PC-3 (cell line): Measurements from ENCODE around the gene PAK4. TPM values are rescaled to one million over a fixed set of nuclear protein-coding genes. Genes with fewer than 3 reads are reported as not detected.

Source experiments
- ATAC-seq: fragments of 200-7000 bp; cut with Tn5 transposase; 2 replicates; pipeline ENCODE4 v1.9.1; 2020; ENCODE audit warnings: mild to moderate bottlenecking, moderate library complexity
- BruUV-seq: library from RNA; stranded (reverse); fragments of 400-500 nt; replicated peaks from 2 replicates; lab custom pipeline; 2021; lab: Mats Ljungman, UMichigan
- CTCF ChIA-PET: fragments of 300-600 bp; sonication (Branson Sonifier 250); formaldehyde crosslinking; loops from one replicate; lab custom pipeline; 2022; ENCODE audit warnings: antibody characterized with exemption; lab: Charles Lee
- POLR2A ChIA-PET: fragments of 300-600 bp; sonication (Branson Sonifier 250); formaldehyde crosslinking; loops from one replicate; lab custom pipeline; 2022; ENCODE audit warnings: antibody characterized with exemption; ENCODE audit not compliant: unreplicated experiment; lab: Charles Lee
- DNase-seq: peaks from one replicate; pipeline ENCODE4 v3.0.0-alpha.2; 2015
- H2AFZ ChIP-seq: fragments of 300-600 bp; sonication (generic); 2 replicates; pipeline ENCODE4 v1.6.0; 2016; ENCODE audit warnings: antibody characterized with exemption, low read length
- H3F3A ChIP-seq: fragments of 300-600 bp; sonication (generic); one replicate; pipeline ENCODE4 v1.6.0; 2017; ENCODE audit warnings: antibody characterized with exemption, low read length, control low read depth, mild to moderate bottlenecking; ENCODE audit not compliant: unreplicated experiment
- H3K27ac ChIP-seq: fragments of 300-600 bp; sonication (generic); 2 replicates; pipeline ENCODE4 v1.5.1; 2016; ENCODE audit warnings: mild to moderate bottlenecking, low read length
- H3K27me3 ChIP-seq: fragments of 300-600 bp; sonication (generic); 2 replicates; pipeline ENCODE4 v1.6.1; 2016; ENCODE audit warnings: low read length, mixed read lengths
- H3K36me3 ChIP-seq: fragments of 300-600 bp; sonication (generic); 2 replicates; pipeline ENCODE4 v1.6.1; 2016; ENCODE audit warnings: low read depth, mixed run types, low read length, mixed read lengths
- H3K4me1 ChIP-seq: fragments of 300-600 bp; sonication (generic); 2 replicates; pipeline ENCODE4 v1.5.1; 2016; ENCODE audit warnings: low read length; ENCODE audit not compliant: insufficient read depth
- H3K4me2 ChIP-seq: fragments of 300-600 bp; sonication (generic); 2 replicates; pipeline ENCODE4 v1.6.0; 2016; ENCODE audit warnings: low read length
- H3K4me3 ChIP-seq: fragments of 300-600 bp; sonication (generic); 2 replicates; pipeline ENCODE4 v1.5.1; 2016; ENCODE audit warnings: mild to moderate bottlenecking, low read length, mixed read lengths
- H3K79me2 ChIP-seq: fragments of 300-600 bp; sonication (generic); 2 replicates; pipeline ENCODE4 v1.6.1; 2017; ENCODE audit warnings: low read length, mixed read lengths
- H3K9ac ChIP-seq: fragments of 300-600 bp; sonication (generic); 2 replicates; pipeline ENCODE4 v1.6.0; 2016; ENCODE audit warnings: mild to moderate bottlenecking, low read length
- H3K9me2 ChIP-seq: fragments of 300-600 bp; sonication (generic); replicated peaks from 2 replicates; pipeline ENCODE4 v1.6.1; 2016; ENCODE audit warnings: mixed run types, low read length, mixed read lengths
- H3K9me3 ChIP-seq: fragments of 300-600 bp; sonication (generic); 2 replicates; pipeline ENCODE4 v1.6.1; 2016; ENCODE audit warnings: low read length, mixed read lengths
- H4K20me1 ChIP-seq: fragments of 300-600 bp; sonication (generic); 2 replicates; pipeline ENCODE4 v1.6.1; 2016; ENCODE audit warnings: low read length, mixed read lengths
- EZH2 ChIP-seq: fragments of 300-600 bp; sonication (generic); IDR thresholded peaks from one replicate; pipeline ENCODE4 v1.6.1; 2017; ENCODE audit warnings: antibody characterized with exemption, mild to moderate bottlenecking, low read length; ENCODE audit not compliant: unreplicated experiment
- EZH2phosphoT487 ChIP-seq: fragments of 300-600 bp; sonication (generic); IDR thresholded peaks from 2 replicates; pipeline ENCODE4 v1.6.1; 2018; ENCODE audit warnings: mild to moderate bottlenecking, antibody characterized with exemption, low read length, borderline replicate concordance
- intact Hi-C: fragments of 100-400 bp; cut with micrococcal nuclease; formaldehyde crosslinking; loops from 2 replicates; pipeline ENCODE4 v1.9.0; 2023
- total RNA-seq: library from RNA; depleted of rRNA; stranded (reverse); fragments of >200 nt; gene quantifications from 2 replicates; pipeline ENCODE4 v1.2.3, GENCODE V29; 2014
- TF ChIP-seq, protein P1 (sequence below): fragments of 300-600 bp; sonication (generic); conservative IDR thresholded peaks from 2 replicates; pipeline ENCODE4 v1.5.1; 2017; ENCODE audit warnings: antibody characterized with exemption, low read depth, mild to moderate bottlenecking, low read length

PAK4 gene
- total RNA-seq, 1 experiment from 2014 or later: 13.5 TPM

DNA sequence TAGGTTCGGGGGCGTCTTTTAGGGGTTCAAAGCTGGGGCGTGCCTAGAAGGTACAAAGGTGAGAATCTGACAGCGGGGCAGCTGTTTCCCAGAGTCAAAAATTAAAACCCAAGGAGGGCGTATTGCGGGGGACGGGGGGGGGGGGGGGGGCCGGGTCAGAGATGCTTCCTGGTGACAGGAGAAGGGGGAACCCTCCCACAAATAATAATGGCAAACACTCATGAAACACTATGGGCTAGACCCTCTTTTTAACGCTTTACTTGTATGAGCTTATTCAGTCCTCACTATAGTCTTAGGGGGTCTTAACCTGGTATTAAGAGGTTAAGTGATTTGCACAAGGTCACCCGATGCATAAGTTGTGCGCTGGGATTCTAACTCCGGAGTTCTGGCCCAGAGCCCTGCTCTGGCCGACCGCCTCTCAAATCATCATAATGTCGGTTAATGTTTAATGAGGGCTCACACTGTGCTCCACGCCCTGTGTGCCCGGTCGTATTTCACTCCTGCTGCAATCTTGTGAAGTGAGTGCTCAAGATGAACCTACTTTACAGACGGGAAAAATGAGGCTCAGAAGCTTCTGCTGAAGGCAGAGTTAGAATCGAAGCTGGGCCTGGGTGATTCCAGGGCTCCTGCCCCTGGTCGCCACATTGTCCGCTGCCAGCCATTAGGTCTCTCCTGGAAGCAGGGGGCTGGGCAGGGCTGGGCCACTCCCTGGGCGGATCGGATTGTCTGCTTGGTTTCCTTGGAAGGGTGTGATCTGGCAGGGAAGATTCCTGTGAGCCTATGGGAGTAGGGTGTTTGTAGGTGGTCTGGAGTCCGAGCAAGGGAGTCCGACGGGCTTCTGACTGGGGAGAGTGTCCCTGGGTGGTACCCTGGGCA is 964 bp downstream of the PAK4 start:
- DNase-seq: peak; percentile 54
- intact Hi-C loops: no loop called here
- H2AFZ ChIP-seq: 0 out of 2 replicates have a peak overlapping the region, but pooled peaks have one; percentile 19
- H3F3A ChIP-seq: no peaks in the 10 kb centered on the region
- H3K36me3 ChIP-seq: no peaks in the 10 kb centered on the region
- H3K4me3 ChIP-seq: peak overlapping the region; percentile 96
- peaks cover 58% of the 10 kb centered on the region for H3K79me2 ChIP-seq
- peak overlapping the region; percentile 90 for H3K4me2 ChIP-seq
- no peaks in the 10 kb centered on the region for H3K9me3 ChIP-seq
- H3K9ac ChIP-seq: peak overlapping the region; percentile 91
- ChIA-PET POLR2A (no interaction called here), CTCF (no interaction called here)
- ATAC-seq: peak; percentile 56
- BruUV-seq: TSS peak; percentile 43
- H3K9me2 ChIP-seq: no peaks in the 10 kb centered on the region
- H3K27ac ChIP-seq: peak overlapping the region; percentile 68
- H3K4me1 ChIP-seq: peaks cover 7% of the 10 kb centered on the region; the same call in 1 of the 2 replicates
- no peaks in the 10 kb centered on the region for H3K27me3 ChIP-seq
- TF ChIP-seq EZH2phosphoT487 (no peak), EZH2 (no peak)
- TF ChIP-seq, protein P1, sequence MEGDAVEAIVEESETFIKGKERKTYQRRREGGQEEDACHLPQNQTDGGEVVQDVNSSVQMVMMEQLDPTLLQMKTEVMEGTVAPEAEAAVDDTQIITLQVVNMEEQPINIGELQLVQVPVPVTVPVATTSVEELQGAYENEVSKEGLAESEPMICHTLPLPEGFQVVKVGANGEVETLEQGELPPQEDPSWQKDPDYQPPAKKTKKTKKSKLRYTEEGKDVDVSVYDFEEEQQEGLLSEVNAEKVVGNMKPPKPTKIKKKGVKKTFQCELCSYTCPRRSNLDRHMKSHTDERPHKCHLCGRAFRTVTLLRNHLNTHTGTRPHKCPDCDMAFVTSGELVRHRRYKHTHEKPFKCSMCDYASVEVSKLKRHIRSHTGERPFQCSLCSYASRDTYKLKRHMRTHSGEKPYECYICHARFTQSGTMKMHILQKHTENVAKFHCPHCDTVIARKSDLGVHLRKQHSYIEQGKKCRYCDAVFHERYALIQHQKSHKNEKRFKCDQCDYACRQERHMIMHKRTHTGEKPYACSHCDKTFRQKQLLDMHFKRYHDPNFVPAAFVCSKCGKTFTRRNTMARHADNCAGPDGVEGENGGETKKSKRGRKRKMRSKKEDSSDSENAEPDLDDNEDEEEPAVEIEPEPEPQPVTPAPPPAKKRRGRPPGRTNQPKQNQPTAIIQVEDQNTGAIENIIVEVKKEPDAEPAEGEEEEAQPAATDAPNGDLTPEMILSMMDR: no peak
- peaks cover 20% of the 10 kb centered on the region for H4K20me1 ChIP-seq

DNA sequence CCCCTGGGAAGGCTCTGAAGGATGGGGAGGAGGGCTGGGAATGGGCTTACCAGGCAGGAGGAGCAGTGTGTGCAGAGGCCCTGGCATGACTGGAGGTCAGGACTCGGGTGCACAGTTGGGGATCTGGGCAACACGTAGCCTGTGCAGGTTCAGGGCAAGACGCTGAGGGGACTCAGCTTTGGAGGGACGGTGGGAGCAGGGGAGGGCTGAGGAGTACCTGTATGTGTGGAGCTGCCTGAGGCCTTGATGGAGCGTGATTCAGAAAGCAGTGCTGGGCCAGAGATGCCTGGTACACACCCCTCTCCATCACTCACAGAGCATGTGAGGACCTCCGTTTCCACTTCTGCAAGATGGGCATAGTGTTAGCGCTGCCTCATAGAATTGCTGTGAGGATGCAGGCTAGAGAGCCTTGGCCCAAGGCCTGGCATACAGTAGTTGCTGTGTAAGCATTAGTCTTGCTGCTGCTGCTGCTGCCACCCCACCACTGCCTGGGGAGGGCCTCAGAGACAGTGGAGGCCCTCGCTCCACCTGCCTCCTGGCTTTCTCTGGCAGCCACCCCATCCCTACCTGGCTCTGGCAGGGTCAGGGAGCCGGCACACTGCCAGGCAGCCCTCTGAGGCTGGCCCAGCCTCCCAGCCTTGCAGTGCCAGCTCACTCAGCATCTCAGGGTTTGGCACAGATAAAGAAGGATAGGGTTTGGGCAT is 2.4 kb downstream of the PAK4 start:
- TF ChIP-seq EZH2phosphoT487 (no peak), EZH2 (no peak)
- TF ChIP-seq, protein P1: no peak
- H3K4me3 ChIP-seq: peak overlapping the region; percentile 96; the same call in 1 of the 2 replicates
- peak overlapping the region; percentile 90 for H3K4me2 ChIP-seq
- H2AFZ ChIP-seq: no peak overlapping the region
- H3K4me1 ChIP-seq: peaks cover 7% of the 10 kb centered on the region; the same call in 1 of the 2 replicates
- H3K9ac ChIP-seq: no peak overlapping the region
- no peaks in the 10 kb centered on the region for H3K27me3 ChIP-seq
- intact Hi-C loops: no loop called here
- ChIA-PET CTCF (no interaction called here), POLR2A (no interaction called here)
- H3F3A ChIP-seq: no peaks in the 10 kb centered on the region
- peaks cover 30% of the 10 kb centered on the region for H4K20me1 ChIP-seq
- peaks cover 72% of the 10 kb centered on the region for H3K79me2 ChIP-seq
- DNase-seq (no peak), ATAC-seq (no peak)
- BruUV-seq: no TSS peak
- no peaks in the 10 kb centered on the region for H3K9me2 ChIP-seq
- H3K27ac ChIP-seq: no peak overlapping the region
- H3K36me3 ChIP-seq: no peaks in the 10 kb centered on the region
- H3K9me3 ChIP-seq: no peaks in the 10 kb centered on the region
